ENCODE measurements around the gene SSB.
A peak's percentile ranks its signal among the peaks of the same experiment; 100 is the strongest.
"Not testable (repeated sequence)": the region's sequence is repeated elsewhere in the genome, so short reads cannot be mapped to it uniquely, and the experiment has no call there.

Gene SSB

GRCh38 chr2:169816961-169817360 is 18.3 kb downstream of the SSB start:
- H3K4me1 ChIP-seq (ENCODE audit: control insufficient read depth, insufficient read depth, low read length); H3K27ac ChIP-seq (ENCODE audit: low read length); H3K36me3 ChIP-seq (ENCODE audit: control insufficient read depth, insufficient read depth, low read length); DNase-seq (ENCODE audit: low read depth, low spot score); H3K4me3 ChIP-seq (ENCODE audit: low read length); H3K27me3 ChIP-seq (ENCODE audit: control insufficient read depth, insufficient read depth, low read length); H3K9me3 ChIP-seq (ENCODE audit: control insufficient read depth, insufficient read depth, low read length): not testable (repeated sequence)

DNA sequence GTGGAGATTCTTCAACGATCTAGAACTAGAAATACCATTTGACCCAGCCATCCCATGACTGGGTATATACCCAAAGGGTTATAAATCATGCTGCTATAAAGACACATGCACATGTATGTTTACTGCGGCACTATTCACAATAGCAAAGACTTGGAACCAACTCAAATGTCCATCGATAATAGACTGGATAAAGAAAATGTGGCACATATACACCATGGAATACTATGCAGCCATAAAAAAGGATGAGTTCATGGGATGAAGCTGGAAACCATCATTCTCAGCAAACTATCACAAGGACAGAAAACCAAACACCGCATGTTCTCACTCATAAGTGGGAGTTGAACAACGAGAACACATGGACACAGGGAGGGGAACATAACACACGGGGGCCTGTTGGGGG is 18.7 kb downstream of the SSB start:
- DNase-seq (ENCODE audit: low read depth, low spot score); H3K27ac ChIP-seq (ENCODE audit: low read length); H3K27me3 ChIP-seq (ENCODE audit: control insufficient read depth, insufficient read depth, low read length); H3K9me3 ChIP-seq (ENCODE audit: control insufficient read depth, insufficient read depth, low read length); H3K4me3 ChIP-seq (ENCODE audit: low read length); H3K36me3 ChIP-seq (ENCODE audit: control insufficient read depth, insufficient read depth, low read length); H3K4me1 ChIP-seq (ENCODE audit: control insufficient read depth, insufficient read depth, low read length): not testable (repeated sequence)
- WGBS (ENCODE audit: insufficient coverage, insufficient read length), result no CpG with 5 or more reads among the region's 6 CpGs

GRCh38 chr2:169818241-169818640 is 19.6 kb downstream of the SSB start:
- Histone ChIP-seq H3K9me3 (ENCODE audit: control insufficient read depth, insufficient read depth, low read length) (no peaks in the 10 kb centered on the region), H3K36me3 (ENCODE audit: control insufficient read depth, insufficient read depth, low read length) (peaks cover 8% of the 10 kb centered on the region; the same call in 1 of the 2 replicates), H3K27me3 (ENCODE audit: control insufficient read depth, insufficient read depth, low read length) (no peaks in the 10 kb centered on the region), H3K27ac (ENCODE audit: low read length) (no peak overlapping the region), H3K4me1 (ENCODE audit: control insufficient read depth, insufficient read depth, low read length) (no peaks in the 10 kb centered on the region), H3K4me3 (ENCODE audit: low read length) (no peak overlapping the region)
- DNase-seq (ENCODE audit: low read depth, low spot score), result no peak

GRCh38 chr2:169819106-169819505 is 20.4 kb downstream of the SSB start:
- no peak for DNase-seq (ENCODE audit: low read depth, low spot score)
- Histone ChIP-seq H3K27ac (ENCODE audit: low read length) (no peak overlapping the region), H3K4me1 (ENCODE audit: control insufficient read depth, insufficient read depth, low read length) (no peaks in the 10 kb centered on the region), H3K27me3 (ENCODE audit: control insufficient read depth, insufficient read depth, low read length) (no peaks in the 10 kb centered on the region), H3K4me3 (ENCODE audit: low read length) (no peak overlapping the region), H3K9me3 (ENCODE audit: control insufficient read depth, insufficient read depth, low read length) (no peaks in the 10 kb centered on the region), H3K36me3 (ENCODE audit: control insufficient read depth, insufficient read depth, low read length) (peaks cover 8% of the 10 kb centered on the region; the same call in 1 of the 2 replicates)
- no CpG with 5 or more reads among the region's 1 CpG for WGBS (ENCODE audit: insufficient coverage, insufficient read length)

DNA sequence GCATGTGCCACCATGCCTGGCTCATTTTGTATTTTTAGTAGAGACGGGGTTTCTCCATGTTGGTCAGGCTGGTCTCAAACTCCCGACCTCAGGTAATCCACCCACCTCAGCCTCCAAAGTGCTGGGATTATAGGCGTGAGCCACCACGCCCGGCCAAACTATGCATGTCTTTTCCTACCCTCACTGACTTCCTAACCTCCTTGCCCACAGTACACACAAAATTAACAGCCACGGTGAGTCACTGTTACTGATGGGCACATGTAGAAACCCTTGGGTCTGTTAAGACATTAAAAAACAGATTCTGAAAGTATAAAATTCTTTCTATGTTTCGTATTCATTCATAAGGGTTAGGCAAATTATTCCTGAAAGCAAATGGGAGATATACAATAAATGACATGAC is 21.4 kb downstream of the SSB start:
- H3K36me3 ChIP-seq (ENCODE audit: control insufficient read depth, insufficient read depth, low read length); H3K27ac ChIP-seq (ENCODE audit: low read length); DNase-seq (ENCODE audit: low read depth, low spot score); H3K27me3 ChIP-seq (ENCODE audit: control insufficient read depth, insufficient read depth, low read length); H3K4me3 ChIP-seq (ENCODE audit: low read length); H3K9me3 ChIP-seq (ENCODE audit: control insufficient read depth, insufficient read depth, low read length); H3K4me1 ChIP-seq (ENCODE audit: control insufficient read depth, insufficient read depth, low read length): not testable (repeated sequence)
- WGBS (ENCODE audit: insufficient coverage, insufficient read length), result no CpG with 5 or more reads among the region's 7 CpGs

DNA sequence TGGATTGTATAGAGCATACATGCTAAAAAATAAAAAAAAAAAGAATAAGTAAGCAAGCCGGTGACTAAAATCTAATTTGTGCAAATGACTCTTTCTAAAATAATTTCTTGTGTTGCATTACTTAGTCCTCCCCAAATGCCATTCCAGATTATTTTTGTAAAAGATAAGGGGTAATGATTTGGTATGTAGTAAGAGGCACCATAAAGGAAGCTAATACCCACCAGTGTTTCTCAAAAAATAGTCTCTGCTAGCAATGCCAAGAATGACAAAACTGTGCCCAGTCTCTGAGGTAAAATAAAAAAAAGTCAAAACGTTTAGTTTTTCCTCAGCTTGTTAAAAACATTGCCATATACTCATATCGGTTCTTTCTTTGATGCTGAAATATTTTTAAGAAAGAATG is 23.4 kb downstream of the SSB start:
- DNase-seq (ENCODE audit: low read depth, low spot score), result no peak
- H3K27me3 ChIP-seq (ENCODE audit: control insufficient read depth, insufficient read depth, low read length), result no peaks in the 10 kb centered on the region
- H3K27ac ChIP-seq (ENCODE audit: low read length), result no peak overlapping the region
- H3K9me3 ChIP-seq (ENCODE audit: control insufficient read depth, insufficient read depth, low read length), result no peaks in the 10 kb centered on the region
- peaks cover 6% of the 10 kb centered on the region; the same call in 1 of the 2 replicates for H3K36me3 ChIP-seq (ENCODE audit: control insufficient read depth, insufficient read depth, low read length)
- no peak overlapping the region for H3K4me3 ChIP-seq (ENCODE audit: low read length)
- no CpG with 5 or more reads among the region's 3 CpGs for WGBS (ENCODE audit: insufficient coverage, insufficient read length)
- H3K4me1 ChIP-seq (ENCODE audit: control insufficient read depth, insufficient read depth, low read length), result no peaks in the 10 kb centered on the region

GRCh38 chr2:169822785-169823392 is 24.2 kb downstream of the SSB start:
- H3K36me3 ChIP-seq (ENCODE audit: control insufficient read depth, insufficient read depth, low read length), result peaks cover 3% of the 10 kb centered on the region; the same call in 1 of the 2 replicates
- WGBS (ENCODE audit: insufficient coverage, insufficient read length), result no CpG with 5 or more reads among the region's 4 CpGs
- no peaks in the 10 kb centered on the region for H3K27me3 ChIP-seq (ENCODE audit: control insufficient read depth, insufficient read depth, low read length)
- no peaks in the 10 kb centered on the region for H3K4me1 ChIP-seq (ENCODE audit: control insufficient read depth, insufficient read depth, low read length)
- no peak overlapping the region for H3K27ac ChIP-seq (ENCODE audit: low read length)
- no peak overlapping the region for H3K4me3 ChIP-seq (ENCODE audit: low read length)
- no peaks in the 10 kb centered on the region for H3K9me3 ChIP-seq (ENCODE audit: control insufficient read depth, insufficient read depth, low read length)
- DNase-seq (ENCODE audit: low read depth, low spot score), result no peak

DNA sequence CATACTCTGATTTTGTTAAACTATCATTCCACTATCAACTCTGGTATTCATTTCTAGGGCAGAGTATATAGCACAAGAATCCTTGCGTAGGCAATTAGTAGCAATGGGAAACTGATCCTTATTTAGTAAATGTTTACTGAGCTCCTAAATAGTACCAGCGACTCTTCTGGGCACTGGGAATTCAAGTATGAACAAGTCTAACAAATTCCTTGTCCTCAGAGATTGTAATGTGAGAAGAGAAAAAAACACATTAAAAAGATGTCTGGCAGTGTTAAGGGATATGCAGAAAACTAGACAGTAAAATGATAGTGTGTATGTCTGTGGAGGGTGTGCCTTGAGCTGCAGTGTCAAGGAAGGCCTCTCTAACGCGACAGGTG is 25.3 kb downstream of the SSB start:
- no peaks in the 10 kb centered on the region for H3K4me1 ChIP-seq (ENCODE audit: control insufficient read depth, insufficient read depth, low read length)
- H3K4me3 ChIP-seq (ENCODE audit: low read length), result peak overlapping the region; percentile 80; the same call in 1 of the 2 replicates
- no CpG with 5 or more reads among the region's 4 CpGs for WGBS (ENCODE audit: insufficient coverage, insufficient read length)
- DNase-seq (ENCODE audit: low read depth, low spot score), result no peak
- H3K27ac ChIP-seq (ENCODE audit: low read length), result no peak overlapping the region
- no peaks in the 10 kb centered on the region for H3K27me3 ChIP-seq (ENCODE audit: control insufficient read depth, insufficient read depth, low read length)
- no peaks in the 10 kb centered on the region for H3K9me3 ChIP-seq (ENCODE audit: control insufficient read depth, insufficient read depth, low read length)
- H3K36me3 ChIP-seq (ENCODE audit: control insufficient read depth, insufficient read depth, low read length), result peaks cover 2% of the 10 kb centered on the region; the same call in 1 of the 2 replicates

- peak; percentile 79 for DNase-seq (ENCODE audit: low read depth, low spot score)
- no peaks in the 10 kb centered on the region for H3K4me1 ChIP-seq (ENCODE audit: control insufficient read depth, insufficient read depth, low read length)
- no peaks in the 10 kb centered on the region for H3K27me3 ChIP-seq (ENCODE audit: control insufficient read depth, insufficient read depth, low read length)
- peaks cover 2% of the 10 kb centered on the region; the same call in 1 of the 2 replicates for H3K36me3 ChIP-seq (ENCODE audit: control insufficient read depth, insufficient read depth, low read length)
- WGBS (ENCODE audit: insufficient coverage, insufficient read length), result no CpG with 5 or more reads among the region's 61 CpGs
- H3K27ac ChIP-seq (ENCODE audit: low read length), result no peak within 1 kb of the TSS
- H3K4me3 ChIP-seq (ENCODE audit: low read length), result peak within 1 kb of the TSS; percentile 80; the same call in 1 of the 2 replicates
- no peaks in the 10 kb centered on the region for H3K9me3 ChIP-seq (ENCODE audit: control insufficient read depth, insufficient read depth, low read length)
Observed at GRCh38 chr2:169824373-169825333, 26.0 kb downstream of the SSB start, which contains the start of gene METTL5. TSS of gene METTL5 (minus strand) at chr2:169824905. CDS start at chr2:169824597, 308 bp downstream.

GRCh38 chr2:169827272-169828140 is 28.8 kb downstream of the SSB start, which contains the start of gene UBR3:
TSS of gene UBR3 (plus strand) at chr2:169827454. CDS start at chr2:169827508, 54 bp downstream.
- Histone ChIP-seq H3K27ac (ENCODE audit: low read length) (no peak within 1 kb of the TSS), H3K9me3 (ENCODE audit: control insufficient read depth, insufficient read depth, low read length) (no peaks in the 10 kb centered on the region), H3K4me3 (ENCODE audit: low read length) (peak within 1 kb of the TSS; percentile 81), H3K27me3 (ENCODE audit: control insufficient read depth, insufficient read depth, low read length) (no peaks in the 10 kb centered on the region), H3K4me1 (ENCODE audit: control insufficient read depth, insufficient read depth, low read length) (no peaks in the 10 kb centered on the region), H3K36me3 (ENCODE audit: control insufficient read depth, insufficient read depth, low read length) (no peaks in the 10 kb centered on the region; the same call in 1 of the 2 replicates)
- peak; percentile 82 for DNase-seq (ENCODE audit: low read depth, low spot score)
- no CpG with 5 or more reads among the region's 104 CpGs for whole genome bisulfite sequencing (ENCODE audit: insufficient coverage, insufficient read length)

Data from iPS DF 6.9 (cell line).